Ascending aorta (tissue), 2 donors: ENCODE measurements around the gene BCAS1. TPM values are rescaled to one million over a fixed set of nuclear protein-coding genes. Genes with fewer than 3 reads are reported as not detected.
A peak's percentile ranks its signal among the peaks of the same experiment; 100 is the strongest.

ENCODE experiments used
- DNase-seq, 2 donors: peaks; one replicate each; pipeline ENCODE4 v3.0.0-alpha.2; 2019; ENCODE audit warnings: low spot score in 2 of 2
- H3K27ac ChIP-seq, 2 donors: fragments of 200-600 bp; sonication (generic); one replicate each; pipeline ENCODE4 v1.5.1; 2016 to 2017; ENCODE audit warnings: mild to moderate bottlenecking in 1 of 2
- H3K27me3 ChIP-seq: fragments of 200-600 bp; sonication (generic); one replicate; pipeline ENCODE4 v1.5.1; 2017
- H3K36me3 ChIP-seq, 2 donors: fragments of 200-600 bp; sonication (generic); one replicate each; pipeline ENCODE4 v1.5.1; 2016
- H3K4me1 ChIP-seq, 2 donors: fragments of 200-600 bp; sonication (generic); one replicate each; pipeline ENCODE4 v1.5.1; 2016 to 2017; ENCODE audit warnings: mild to moderate bottlenecking in 1 of 2
- H3K4me3 ChIP-seq, 2 donors: fragments of 200-600 bp; sonication (generic); one replicate each; pipeline ENCODE4 v1.5.1; 2016 to 2017; ENCODE audit warnings: mild to moderate bottlenecking in 1 of 2
- H3K9me3 ChIP-seq, 2 donors: fragments of 200-600 bp; sonication (generic); one replicate each; pipeline ENCODE4 v1.5.1; 2016
- CTCF ChIP-seq, 3 experiments: fragments of 200-600 bp in 2 of 3; fragments of 450-650 bp in 1 of 3; sonication (generic) in 2 of 3; IDR thresholded peaks; one replicate each; pipeline ENCODE4 v1.5.1; 2016 to 2019; ENCODE audit warnings: antibody characterized with exemption in 3 of 3, mild to moderate bottlenecking in 1 of 3, moderate library complexity in 1 of 3
- intact Hi-C: fragments of 100-400 bp; cut with DNase I; formaldehyde crosslinking; loops from one replicate; pipeline ENCODE4 v1.15.1; 2023
- total RNA-seq: library from RNA; depleted of rRNA; stranded (reverse); fragments of >200 nt; gene quantifications from one replicate; pipeline ENCODE4 v1.1.0, GENCODE V29; 2016

BCAS1 gene
- total RNA-seq, 1 donor from 2014 or later, result not detected

- H3K9me3 ChIP-seq, result no peaks in the 10 kb centered on the region
- intact Hi-C loops, result no loop called here
- peaks cover 4 to 11% of the 10 kb centered on the region in 2 donors for H3K4me1 ChIP-seq
- peak; percentile 44 to 73 for DNase-seq
- no peak overlapping the region for H3K4me3 ChIP-seq
- H3K27ac ChIP-seq, result peak overlapping the region in 1 of 2 donors; percentile 52
- no peaks in the 10 kb centered on the region for H3K27me3 ChIP-seq
- H3K36me3 ChIP-seq, result no peaks in the 10 kb centered on the region
- no peak for TF ChIP-seq CTCF (IDR thresholded peaks at IDR 0.05)
Observed at GRCh38 chr20:53926428-53927028, 143.9 kb downstream of the BCAS1 start.

GRCh38 chr20:53925651-53926401 lies 144.6 kb downstream of the BCAS1 start:
- intact Hi-C loops, result no loop called here
- peaks cover 4 to 11% of the 10 kb centered on the region in 2 donors for H3K4me1 ChIP-seq
- no peaks in the 10 kb centered on the region for H3K27me3 ChIP-seq
- no peaks in the 10 kb centered on the region for H3K36me3 ChIP-seq
- no peak overlapping the region for H3K4me3 ChIP-seq
- H3K27ac ChIP-seq, result no peak overlapping the region
- H3K9me3 ChIP-seq, result no peaks in the 10 kb centered on the region
- DNase-seq, result no peak
- TF ChIP-seq CTCF (IDR thresholded peaks at IDR 0.05), result no peak

GRCh38 chr20:53923566-53924369 lies 146.6 kb downstream of the BCAS1 start:
- Histone ChIP-seq H3K36me3 (no peaks in the 10 kb centered on the region), H3K4me1 (peaks cover 4 to 11% of the 10 kb centered on the region in 2 donors), H3K27ac (peak overlapping the region; percentile 28 to 43), H3K9me3 (no peaks in the 10 kb centered on the region), H3K27me3 (no peaks in the 10 kb centered on the region), H3K4me3 (no peak overlapping the region)
- no peak for DNase-seq
- no peak for TF ChIP-seq CTCF (IDR thresholded peaks at IDR 0.05)
- intact Hi-C loops, result no loop called here

- TF ChIP-seq CTCF (IDR thresholded peaks at IDR 0.05), result no peak
- intact Hi-C loops, result no loop called here
- no peak for DNase-seq
- Histone ChIP-seq H3K27ac (peak overlapping the region; percentile 28 to 43), H3K9me3 (no peaks in the 10 kb centered on the region), H3K36me3 (no peaks in the 10 kb centered on the region), H3K4me1 (peaks cover 4 to 13% of the 10 kb centered on the region in 2 donors), H3K4me3 (no peak overlapping the region), H3K27me3 (no peaks in the 10 kb centered on the region)
Observed at GRCh38 chr20:53922901-53923314, 147.5 kb downstream of the BCAS1 start.

- peaks cover 4 to 24% of the 10 kb centered on the region in 2 donors for H3K4me1 ChIP-seq
- no peak for TF ChIP-seq CTCF (IDR thresholded peaks at IDR 0.05)
Observed at GRCh38 chr20:53921443-53921973, 148.9 kb downstream of the BCAS1 start.

More at GRCh38 chr20:53921443-53921973, 148.9 kb downstream of the BCAS1 start:
- DNase-seq, result no peak
- Histone ChIP-seq H3K36me3 (no peaks in the 10 kb centered on the region), H3K27me3 (no peaks in the 10 kb centered on the region), H3K4me3 (no peak overlapping the region), H3K27ac (no peak overlapping the region), H3K9me3 (no peaks in the 10 kb centered on the region)
- intact Hi-C loops, result no loop called here
